GM21786 (cell line): Measurements from ENCODE around the gene GJC3.
"Not testable (repeated sequence)": the region's sequence is repeated elsewhere in the genome, so short reads cannot be mapped to it uniquely, and the experiment has no call there.

Experiments
- ATAC-seq: cut with Tn5 transposase; IDR thresholded peaks from one replicate; pipeline ENCODE4 v1.9.1; 2021; ENCODE audit not compliant: unreplicated experiment

Gene GJC3

GRCh38 chr7:99930376-99930775 is 956 bp upstream of the GJC3 start:
- no peak for ATAC-seq

GRCh38 chr7:99929730-99930053 is 272 bp upstream of the GJC3 start:
- no peak for ATAC-seq

GRCh38 chr7:99928188-99928587 is 1.2 kb downstream of the GJC3 start:
- ATAC-seq = no peak

- ATAC-seq = no peak
These were observed 1.9 kb downstream of the GJC3 start for GRCh38 chr7:99927536-99927935.

GRCh38 chr7:99926321-99926720 is 3.1 kb downstream of the GJC3 start:
- no peak for ATAC-seq

GRCh38 chr7:99923200-99923599 is 6.2 kb downstream of the GJC3 start:
- ATAC-seq = no peak

- no peak for ATAC-seq
These were observed 9.3 kb downstream of the GJC3 start for GRCh38 chr7:99920149-99920548.

GRCh38 chr7:99919814-99920112 is 9.7 kb downstream of the GJC3 start:
- ATAC-seq = no peak

- ATAC-seq = peak; percentile 98
These were observed 10.2 kb downstream of the GJC3 start, which contains the start of gene TRIM4 for GRCh38 chr7:99918959-99919813. TRIM4 (minus strand) TSS chr7:99919530; CDS start chr7:99919401, 129 bp downstream.

GRCh38 chr7:99910976-99911375 is 18.4 kb downstream of the GJC3 start:
- no peak for ATAC-seq

GRCh38 chr7:99901581-99901980 is 27.8 kb downstream of the GJC3 start:
- no peak for ATAC-seq

GRCh38 chr7:99899830-99900519 is 29.4 kb downstream of the GJC3 start:
- no peak for ATAC-seq

- ATAC-seq = no peak
These were observed 30.6 kb downstream of the GJC3 start for GRCh38 chr7:99898836-99899235.

- ATAC-seq = no peak
These were observed 31.4 kb downstream of the GJC3 start for GRCh38 chr7:99898023-99898357.

GRCh38 chr7:99897322-99898022 is 31.9 kb downstream of the GJC3 start:
- ATAC-seq = no peak

GRCh38 chr7:99894738-99895137 is 34.7 kb downstream of the GJC3 start:
- ATAC-seq = no peak

GRCh38 chr7:99893280-99893679 is 36.1 kb downstream of the GJC3 start:
- ATAC-seq = no peak

- ATAC-seq = not testable (repeated sequence)
These were observed 39.1 kb downstream of the GJC3 start for GRCh38 chr7:99890348-99890747.

- not testable (repeated sequence) for ATAC-seq
These were observed 41.1 kb downstream of the GJC3 start for GRCh38 chr7:99888366-99888765.

- no peak for ATAC-seq
These were observed 48.0 kb downstream of the GJC3 start for GRCh38 chr7:99881370-99881769.

GRCh38 chr7:99876933-99877332 is 52.5 kb downstream of the GJC3 start, which contains the start of gene OR2AE1:
OR2AE1 (minus strand) TSS chr7:99877033; CDS start chr7:99877033, 0 bp downstream.
- no peak for ATAC-seq

GRCh38 chr7:99876491-99876890 is 52.9 kb downstream of the GJC3 start:
- ATAC-seq = no peak
